H1 (cell line): Measurements from ENCODE around the gene LOXL1. TPM values are rescaled to one million over a fixed set of nuclear protein-coding genes. Genes with fewer than 3 reads are reported as not detected.

Source experiments
- CHD7 ChIP-seq: fragments of 300-600 bp; sonication (generic); IDR thresholded peaks from 2 replicates; pipeline ENCODE4 v1.7.1; 2012; ENCODE audit warnings: low read length, moderate library complexity, mild to moderate bottlenecking, inconsistent platforms; ENCODE audit not compliant: insufficient replicate concordance
- EP300 ChIP-seq, 2 experiments: IDR thresholded peaks; 1 replicate in 1 of 2; 2 replicates in 1 of 2; pipeline ENCODE4 v1.6.1; 2011 to 2012; ENCODE audit warnings: low read depth in 2 of 2, low read length in 2 of 2, mild to moderate bottlenecking in 2 of 2, borderline replicate concordance in 1 of 2, inconsistent platforms in 1 of 2, moderate library complexity in 1 of 2
- KDM5A ChIP-seq: fragments of 200-600 bp; IDR thresholded peaks from 2 replicates; pipeline ENCODE4 v1.7.1; 2012; ENCODE audit warnings: mild to moderate bottlenecking, low read length, inconsistent platforms, mixed read lengths
- MAFK ChIP-seq: IDR thresholded peaks from 2 replicates; pipeline ENCODE4 v1.6.1; 2012; ENCODE audit warnings: low read depth, mild to moderate bottlenecking, improper control_type of control experiment, low read length
- SUZ12 ChIP-seq: fragments of 200-600 bp; sonication (generic); IDR thresholded peaks from 2 replicates; pipeline ENCODE4 v1.6.1; 2012; ENCODE audit warnings: mild to moderate bottlenecking, inconsistent platforms, low read length, moderate library complexity, mixed read lengths
- polyA plus RNA-seq, 7 experiments: library from polyadenylated mRNA; depleted of rRNA in 3 of 7; stranded (reverse) in 5 of 7; unstranded in 2 of 7; fragments of >200 nt in 5 of 7; fragments of 200-250 nt in 2 of 7; gene quantifications; 1 replicate in 5 of 7; 2 replicates in 1 of 7; 4 replicates in 1 of 7; pipeline versions ENCODE4 v1.2.1 to v1.2.3, GENCODE V29; 2011 to 2013; ENCODE audit warnings: missing spikeins in 2 of 7, mixed read lengths in 2 of 7
- total RNA-seq: library from RNA; stranded (reverse); fragmentation: NEBNext Ultra II Directional; extraction: Animal tissue kit (Norgen Biotek cat#: 25700); gene quantifications from 2 replicates; pipeline ENCODE4 v1.2.1, GENCODE V29; 2021
- TF ChIP-seq, protein P1 (sequence below): IDR thresholded peaks from 2 replicates; pipeline ENCODE4 v1.6.1; 2012; ENCODE audit warnings: low read length, inconsistent platforms
- TF ChIP-seq, protein P2 (sequence below): IDR thresholded peaks from 2 replicates; pipeline ENCODE4 v1.6.1; 2011; ENCODE audit warnings: low read length, improper control_type of control experiment

LOXL1 gene
- total and polyA plus RNA-seq, 2 of the 8 experiments (the other 6 are each of a cell fraction or from before 2014, with no cell fraction given), result 8.1 to 14.4 TPM

- TF ChIP-seq EP300 (IDR thresholded peaks at IDR 0.05; ENCODE audit: borderline replicate concordance in 1 of 2, low read depth in 2 of 2, low read length in 2 of 2), result no peak
- TF ChIP-seq SUZ12, result no peak
- no peak for TF ChIP-seq CHD7
- TF ChIP-seq MAFK, result no peak
- TF ChIP-seq, protein P1, sequence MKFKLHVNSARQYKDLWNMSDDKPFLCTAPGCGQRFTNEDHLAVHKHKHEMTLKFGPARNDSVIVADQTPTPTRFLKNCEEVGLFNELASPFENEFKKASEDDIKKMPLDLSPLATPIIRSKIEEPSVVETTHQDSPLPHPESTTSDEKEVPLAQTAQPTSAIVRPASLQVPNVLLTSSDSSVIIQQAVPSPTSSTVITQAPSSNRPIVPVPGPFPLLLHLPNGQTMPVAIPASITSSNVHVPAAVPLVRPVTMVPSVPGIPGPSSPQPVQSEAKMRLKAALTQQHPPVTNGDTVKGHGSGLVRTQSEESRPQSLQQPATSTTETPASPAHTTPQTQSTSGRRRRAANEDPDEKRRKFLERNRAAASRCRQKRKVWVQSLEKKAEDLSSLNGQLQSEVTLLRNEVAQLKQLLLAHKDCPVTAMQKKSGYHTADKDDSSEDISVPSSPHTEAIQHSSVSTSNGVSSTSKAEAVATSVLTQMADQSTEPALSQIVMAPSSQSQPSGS, result no peak
- TF ChIP-seq, protein P2, sequence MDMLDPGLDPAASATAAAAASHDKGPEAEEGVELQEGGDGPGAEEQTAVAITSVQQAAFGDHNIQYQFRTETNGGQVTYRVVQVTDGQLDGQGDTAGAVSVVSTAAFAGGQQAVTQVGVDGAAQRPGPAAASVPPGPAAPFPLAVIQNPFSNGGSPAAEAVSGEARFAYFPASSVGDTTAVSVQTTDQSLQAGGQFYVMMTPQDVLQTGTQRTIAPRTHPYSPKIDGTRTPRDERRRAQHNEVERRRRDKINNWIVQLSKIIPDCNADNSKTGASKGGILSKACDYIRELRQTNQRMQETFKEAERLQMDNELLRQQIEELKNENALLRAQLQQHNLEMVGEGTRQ, result no peak
- TF ChIP-seq KDM5A, result no peak
- TF ChIP-seq, all 59 proteins: peak for 0
Observed at GRCh38 chr15:73948396-73948795, 22.1 kb downstream of the LOXL1 start (continued).
